B cell (primary cell): ENCODE measurements around the gene VARS1. TPM values are rescaled to one million over a fixed set of nuclear protein-coding genes. Genes with fewer than 3 reads are reported as not detected.

Experiments used
- ATAC-seq: fragments of 200-7000 bp; cut with Tn5 transposase; one replicate; pipeline ENCODE4 v1.10.0; 2021; ENCODE audit warnings: low read depth, mild to moderate bottlenecking, moderate number of reproducible peaks, moderate library complexity
- CTCF ChIA-PET: fragments of 350-600 bp; sonication (Branson Sonifier 250); formaldehyde crosslinking; loops from one replicate; lab custom pipeline; 2021; ENCODE audit warnings: antibody characterized with exemption, inconsistent platforms; lab: Charles Lee
- POLR2A ChIA-PET: fragments of 350-600 bp; sonication (Branson Sonifier 250); formaldehyde crosslinking; loops from one replicate; lab custom pipeline; 2021; ENCODE audit warnings: antibody characterized with exemption; lab: Charles Lee
- DNase-seq: peaks from one replicate; pipeline ENCODE4 v3.0.0; 2013
- H2AFZ ChIP-seq: 2 replicates; pipeline ENCODE4 v1.6.1; 2012; ENCODE audit warnings: mild to moderate bottlenecking, low read depth, low read length; ENCODE audit not compliant: insufficient read depth, poor library complexity, severe bottlenecking
- H3K27ac ChIP-seq, 2 donors: 1 replicate in 1 of 2; 2 replicates in 1 of 2; pipeline ENCODE4 v1.5.1; 2012 to 2013; ENCODE audit warnings: low read length in 2 of 2, mild to moderate bottlenecking in 2 of 2, moderate library complexity in 1 of 2
- H3K27me3 ChIP-seq, 4 experiments: fragments of 200-600 bp in 1 of 4; sonication (generic) in 1 of 4; replicated peaks in 1 of 4; 1 replicate in 2 of 4; 2 replicates in 2 of 4; pipeline versions ENCODE4 v1.6.1 to v1.7.0; 2013 to 2016; ENCODE audit warnings: low read length in 3 of 4, mild to moderate bottlenecking in 2 of 4, mixed read lengths in 1 of 4, moderate library complexity in 1 of 4; ENCODE audit not compliant: insufficient read depth in 4 of 4, control insufficient read depth in 3 of 4; ENCODE audit errors: control extremely low read depth in 1 of 4
- H3K36me3 ChIP-seq, 2 experiments: replicated peaks in 1 of 2; 1 replicate in 1 of 2; 2 replicates in 1 of 2; pipeline versions ENCODE4 v1.6.1 to v1.7.1; 2013; ENCODE audit warnings: low read length in 1 of 2; ENCODE audit not compliant: insufficient read depth in 2 of 2, control insufficient read depth in 1 of 2; ENCODE audit errors: control extremely low read depth in 1 of 2, extremely low read depth in 1 of 2
- H3K4me1 ChIP-seq, 2 donors: fragments of 200-600 bp in 1 of 2; sonication (generic) in 1 of 2; 1 replicate in 1 of 2; 2 replicates in 1 of 2; pipeline versions ENCODE4 v1.5.1 to v1.6.1; 2013 to 2017; ENCODE audit warnings: low read length in 2 of 2; ENCODE audit not compliant: control insufficient read depth in 2 of 2, insufficient read depth in 2 of 2
- H3K4me2 ChIP-seq: replicated peaks from 2 replicates; pipeline ENCODE3; 2012; ENCODE audit warnings: mild to moderate bottlenecking, low read depth, low read length; ENCODE audit not compliant: poor library complexity, severe bottlenecking
- H3K4me3 ChIP-seq, 5 experiments: fragments of 200-600 bp in 1 of 5; sonication (generic) in 1 of 5; 1 replicate in 3 of 5; 2 replicates in 2 of 5; pipeline versions ENCODE4 v1.5.1 to v1.7.0; 2011 to 2016; ENCODE audit warnings: low read length in 4 of 5, mild to moderate bottlenecking in 4 of 5, low read depth in 2 of 5, control low read depth in 1 of 5, moderate library complexity in 1 of 5; ENCODE audit not compliant: insufficient read depth in 1 of 5; ENCODE audit errors: control extremely low read depth in 1 of 5, extremely low read depth in 1 of 5
- H3K79me2 ChIP-seq: fragments of 200-600 bp; sonication (generic); one replicate; pipeline ENCODE4 v1.6.0; 2016; ENCODE audit warnings: low read length; ENCODE audit not compliant: control insufficient read depth, insufficient read depth
- H3K9ac ChIP-seq: fragments of 200-600 bp; sonication (generic); 2 replicates; pipeline ENCODE4 v1.6.1; 2017; ENCODE audit warnings: mild to moderate bottlenecking, low read length, moderate library complexity
- H3K9me3 ChIP-seq, 3 donors: one replicate each; pipeline versions ENCODE4 v1.6.1 to v1.7.1; 2013; ENCODE audit warnings: low read length in 2 of 3; ENCODE audit not compliant: control insufficient read depth in 2 of 3, insufficient read depth in 1 of 3; ENCODE audit errors: control extremely low read depth in 1 of 3
- H4K20me1 ChIP-seq: 2 replicates; pipeline ENCODE4 v1.6.0; 2012; ENCODE audit warnings: mild to moderate bottlenecking, low read length; ENCODE audit not compliant: insufficient read depth, control insufficient read depth, poor library complexity, severe bottlenecking
- H3K27ac Mint-ChIP-seq: one replicate; pipeline ENCODE4 v1.8.0; 2021; ENCODE audit warnings: mixed read lengths
- H3K27me3 Mint-ChIP-seq: one replicate; pipeline ENCODE4 v1.8.0; 2021; ENCODE audit warnings: mixed read lengths
- H3K4me1 Mint-ChIP-seq: one replicate; pipeline ENCODE4 v1.8.0; 2021; ENCODE audit warnings: mixed read lengths
- H3K4me3 Mint-ChIP-seq: one replicate; pipeline ENCODE4 v1.8.0; 2021; ENCODE audit warnings: mixed read lengths
- H3K9me3 Mint-ChIP-seq: one replicate; pipeline ENCODE4 v1.8.0; 2022; ENCODE audit warnings: mixed read lengths; ENCODE audit not compliant: insufficient read depth
- EZH2 ChIP-seq: IDR thresholded peaks from 2 replicates; pipeline ENCODE4 v1.6.1; 2012; ENCODE audit warnings: borderline replicate concordance, low read depth, mild to moderate bottlenecking, moderate library complexity, low read length; ENCODE audit not compliant: insufficient read depth, poor library complexity, severe bottlenecking
- WGBS: methylation state at CpG from one replicate; pipeline ENCODE4 v1.1.5; 2013; ENCODE audit warnings: missing lambda C conversion rate; ENCODE audit not compliant: insufficient coverage; 5-methylcytosine and 5-hydroxymethylcytosine counted together
- intact Hi-C: fragments of 100-400 bp; cut with micrococcal nuclease; formaldehyde crosslinking; loops from one replicate; pipeline ENCODE4 v1.10.0; 2022
- polyA plus RNA-seq: library from polyadenylated mRNA; depleted of rRNA; stranded (reverse); fragments of >200 nt; gene quantifications from 2 replicates; pipeline ENCODE4 v1.2.3, GENCODE V29; 2012
- total RNA-seq, 2 donors: library from RNA; stranded (reverse); fragments of 120-200 nt in 1 of 2; gene quantifications; 1 replicate in 1 of 2; 2 replicates in 1 of 2; pipeline versions ENCODE4 v1.2.3 to v1.2.4, GENCODE V29; 2013 to 2022
- TF ChIP-seq, protein P1 (sequence below): fragments of 200-600 bp; IDR thresholded peaks from one replicate; pipeline ENCODE4 v1.8.0; 2022; ENCODE audit warnings: antibody characterized with exemption, mild to moderate bottlenecking

Gene VARS1
- total and polyA plus RNA-seq, 2 donors (not counting 1 experiment from before 2014, with no cell fraction given), result 52.3 to 66.8 TPM

GRCh38 chr6:31778999-31779885 lies 16.3 kb downstream of the VARS1 start:
- peaks cover 15 to 21% of the 10 kb centered on the region in 2 donors for H3K4me1 ChIP-seq
- no peak overlapping the region for H2AFZ ChIP-seq
- H3K36me3 ChIP-seq, result peaks cover 0 to 56% of the 10 kb centered on the region in 2 experiments
- H3K4me2 ChIP-seq, result no peak overlapping the region
- DNase-seq, result no peak
- no peaks in the 10 kb centered on the region for H3K27me3 ChIP-seq
- TF ChIP-seq, protein P1, sequence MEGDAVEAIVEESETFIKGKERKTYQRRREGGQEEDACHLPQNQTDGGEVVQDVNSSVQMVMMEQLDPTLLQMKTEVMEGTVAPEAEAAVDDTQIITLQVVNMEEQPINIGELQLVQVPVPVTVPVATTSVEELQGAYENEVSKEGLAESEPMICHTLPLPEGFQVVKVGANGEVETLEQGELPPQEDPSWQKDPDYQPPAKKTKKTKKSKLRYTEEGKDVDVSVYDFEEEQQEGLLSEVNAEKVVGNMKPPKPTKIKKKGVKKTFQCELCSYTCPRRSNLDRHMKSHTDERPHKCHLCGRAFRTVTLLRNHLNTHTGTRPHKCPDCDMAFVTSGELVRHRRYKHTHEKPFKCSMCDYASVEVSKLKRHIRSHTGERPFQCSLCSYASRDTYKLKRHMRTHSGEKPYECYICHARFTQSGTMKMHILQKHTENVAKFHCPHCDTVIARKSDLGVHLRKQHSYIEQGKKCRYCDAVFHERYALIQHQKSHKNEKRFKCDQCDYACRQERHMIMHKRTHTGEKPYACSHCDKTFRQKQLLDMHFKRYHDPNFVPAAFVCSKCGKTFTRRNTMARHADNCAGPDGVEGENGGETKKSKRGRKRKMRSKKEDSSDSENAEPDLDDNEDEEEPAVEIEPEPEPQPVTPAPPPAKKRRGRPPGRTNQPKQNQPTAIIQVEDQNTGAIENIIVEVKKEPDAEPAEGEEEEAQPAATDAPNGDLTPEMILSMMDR, result no peak
- no peak for TF ChIP-seq EZH2
- no peak overlapping the region for H3K9ac ChIP-seq
- ATAC-seq, result no peak
- H3K4me1 Mint-ChIP-seq, result peaks cover 18% of the 10 kb centered on the region
- H3K4me3 ChIP-seq, result no peak overlapping the region
- no peak overlapping the region for H3K27ac Mint-ChIP-seq
- H4K20me1 ChIP-seq, result no peaks in the 10 kb centered on the region
- no peaks in the 10 kb centered on the region for H3K9me3 Mint-ChIP-seq
- intact Hi-C loops, result no loop called here
- WGBS, result 98% methylated on average over 35 of the region's 43 CpGs
- H3K27me3 Mint-ChIP-seq, result no peaks in the 10 kb centered on the region
- CTCF ChIA-PET, result interaction anchor here (0.7 to 1.9 kb wide), 2 partner anchors 9 to 10 kb away, joined by 3 to 7 read pairs; no protein-coding TSS in a partner anchor
- H3K4me3 Mint-ChIP-seq, result no peak overlapping the region
- no peak overlapping the region for H3K27ac ChIP-seq
- peaks cover 3% of the 10 kb centered on the region for H3K79me2 ChIP-seq
- POLR2A ChIA-PET, result interaction anchor here (1.0 kb wide), 1 partner anchor 51 kb away, joined by 4 read pairs; no protein-coding TSS in a partner anchor
- H3K9me3 ChIP-seq, result no peaks in the 10 kb centered on the region

DNA sequence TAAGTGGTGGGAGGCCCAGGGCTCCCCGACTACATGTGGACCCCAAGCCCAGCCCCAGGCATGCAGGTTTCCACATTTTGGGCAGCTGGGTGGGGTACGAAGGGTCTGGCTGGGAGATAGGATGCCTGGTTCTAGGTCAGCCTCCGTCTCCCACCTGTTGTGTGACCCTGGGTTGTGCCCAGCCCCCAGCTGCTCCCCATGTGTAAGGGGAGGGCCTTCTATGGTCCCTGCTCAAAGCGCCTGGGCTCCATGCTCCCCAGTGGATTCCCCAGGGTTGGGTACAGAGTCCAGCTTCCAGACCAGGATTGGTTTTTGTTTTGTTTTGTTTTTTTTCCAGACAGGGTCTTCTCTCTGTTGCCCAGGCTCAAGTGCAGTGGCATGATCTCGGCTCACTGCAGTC lies 17.4 kb downstream of the VARS1 start:
- Histone ChIP-seq H3K27me3 (no peaks in the 10 kb centered on the region), H3K36me3 (peaks cover 0 to 51% of the 10 kb centered on the region in 2 experiments), H2AFZ (no peak overlapping the region), H3K4me2 (no peak overlapping the region), H4K20me1 (no peaks in the 10 kb centered on the region), H3K27ac (no peak overlapping the region), H3K4me1 (peaks cover 15 to 21% of the 10 kb centered on the region in 2 donors), H3K9ac (no peak overlapping the region), H3K9me3 (no peaks in the 10 kb centered on the region), H3K79me2 (no peaks in the 10 kb centered on the region), H3K4me3 (no peak overlapping the region)
- CTCF ChIA-PET, result interaction anchor here (1.2 to 1.9 kb wide), 2 partner anchors 8 to 13 kb away, joined by 4 to 7 read pairs; no protein-coding TSS in a partner anchor
- no peak overlapping the region for H3K4me3 Mint-ChIP-seq
- H3K27ac Mint-ChIP-seq, result no peak overlapping the region
- no peaks in the 10 kb centered on the region for H3K27me3 Mint-ChIP-seq
- POLR2A ChIA-PET, result no interaction called here
- TF ChIP-seq, protein P1, result no peak
- TF ChIP-seq EZH2, result no peak
- intact Hi-C loops, result no loop called here
- DNase-seq (no peak), ATAC-seq (no peak)
- H3K4me1 Mint-ChIP-seq, result peaks cover 18% of the 10 kb centered on the region
- H3K9me3 Mint-ChIP-seq, result no peaks in the 10 kb centered on the region
- WGBS, result 95% methylated on average over 5 of the region's 5 CpGs
